Lung microvascular endothelial cell (primary cell): ENCODE data around the gene C2CD2L. TPM values are rescaled to one million over a fixed set of nuclear protein-coding genes. Genes with fewer than 3 reads are reported as not detected.
"Not testable (repeated sequence)": the region's sequence is repeated elsewhere in the genome, so short reads cannot be mapped to it uniquely, and the experiment has no call there.

ENCODE experiments used
- DNase-seq, 2 donors: peaks; one replicate each; pipeline versions ENCODE4 v3.0.0 to v3.0.0-alpha.2; 2010; ENCODE audit warnings: low read depth in 2 of 2
- total RNA-seq: library from RNA; depleted of rRNA; stranded (reverse); fragments of >200 nt; gene quantifications from 2 replicates; pipeline ENCODE4 v1.2.1, GENCODE V29; 2014

The C2CD2L gene
- total RNA-seq, 1 donor from 2014 or later = 2.8 TPM

GRCh38 chr11:119149018-119149785, 42.1 kb downstream of the C2CD2L start, which contains the start of gene ABCG4:
TSS of gene ABCG4 (plus strand) at chr11:119149052. CDS start at chr11:119149966, 914 bp downstream.
- DNase-seq = peak; percentile 18 to 20

GRCh38 chr11:119149786-119150275, 42.7 kb downstream of the C2CD2L start:
- DNase-seq = no peak

GRCh38 chr11:119152043-119152442, 44.9 kb downstream of the C2CD2L start:
- no peak for DNase-seq

- DNase-seq = no peak
Observed at GRCh38 chr11:119152604-119153003, 45.5 kb downstream of the C2CD2L start.

- DNase-seq = peak in 1 of 2 donors; percentile 13
Observed at GRCh38 chr11:119153049-119153818, 46.1 kb downstream of the C2CD2L start.

GRCh38 chr11:119154178-119154577, 47.0 kb downstream of the C2CD2L start:
- DNase-seq = no peak

- peak in 1 of 2 donors; percentile 28 for DNase-seq
Observed at GRCh38 chr11:119155733-119156492, 48.8 kb downstream of the C2CD2L start.

GRCh38 chr11:119156496-119156895, 49.4 kb downstream of the C2CD2L start:
- no peak for DNase-seq

GRCh38 chr11:119157063-119157462, 49.9 kb downstream of the C2CD2L start:
- peak in 1 of 2 donors; percentile 23 for DNase-seq

- DNase-seq = no peak
Observed at GRCh38 chr11:119158467-119158866, 51.3 kb downstream of the C2CD2L start.

- no peak for DNase-seq
Observed at GRCh38 chr11:119160151-119160550, 53.0 kb downstream of the C2CD2L start.

GRCh38 chr11:119161871-119162270, 54.7 kb downstream of the C2CD2L start:
- DNase-seq = no peak

- DNase-seq = peak; percentile 23 to 59
Observed at GRCh38 chr11:119166368-119167076, 59.4 kb downstream of the C2CD2L start.

GRCh38 chr11:119167077-119167458, 59.9 kb downstream of the C2CD2L start:
- DNase-seq = not testable (repeated sequence)

GRCh38 chr11:119167933-119168332, 60.8 kb downstream of the C2CD2L start:
- no peak for DNase-seq

Other genes with a start within 250 kb of the C2CD2L start
- gene CXCR5, start 223.5 kb upstream of the C2CD2L start, total RNA-seq = not detected in 2 replicates
- 4.6 and 5.9 TPM in 2 replicates for gene BCL9L, start 181.4 kb upstream of the C2CD2L start, total RNA-seq
- not detected in 2 replicates for gene UPK2, start 151.0 kb upstream of the C2CD2L start, total RNA-seq
- gene FOXR1, start 135.6 kb upstream of the C2CD2L start, total RNA-seq = not detected in 2 replicates
- 4.4 and 8.5 TPM in 2 replicates for gene CENATAC, start 109.2 kb upstream of the C2CD2L start, total RNA-seq
- gene RPS25, start 89.0 kb upstream of the C2CD2L start, total RNA-seq = 413 and 578 TPM in 2 replicates
- 73.2 and 89.8 TPM in 2 replicates for gene TRAPPC4, start 88.6 kb upstream of the C2CD2L start, total RNA-seq
- 9.9 and 10.2 TPM in 2 replicates for gene SLC37A4, start 76.5 kb upstream of the C2CD2L start, total RNA-seq
- gene HYOU1, start 50.1 kb upstream of the C2CD2L start, total RNA-seq = 118 and 150 TPM in 2 replicates
- 17.0 and 23.4 TPM in 2 replicates for gene VPS11, start 39.5 kb upstream of the C2CD2L start, total RNA-seq
- gene HMBS, start 22.5 kb upstream of the C2CD2L start, total RNA-seq = 3.0 and 4.6 TPM in 2 replicates
- 10.7 and 16.3 TPM in 2 replicates for gene DPAGT1, start 5.5 kb upstream of the C2CD2L start, total RNA-seq
- 9.4 and 11.7 TPM in 2 replicates for gene HINFP, start 14.2 kb downstream of the C2CD2L start, total RNA-seq
- gene ABCG4, start 41.7 kb downstream of the C2CD2L start, total RNA-seq = 0.22 TPM in 1 of 2 replicates, not detected in the other
- 9.8 and 11.1 TPM in 2 replicates for gene NLRX1, start 61.4 kb downstream of the C2CD2L start, total RNA-seq
- gene NHERF4, start 78.1 kb downstream of the C2CD2L start, total RNA-seq = not detected in 2 replicates
- gene CBL, start 99.0 kb downstream of the C2CD2L start, total RNA-seq = 6.2 and 7.8 TPM in 2 replicates
- 48.4 and 268 TPM in 2 replicates for gene MCAM, start 209.8 kb downstream of the C2CD2L start, total RNA-seq
- 2.6 and 2.8 TPM in 2 replicates for gene RNF26, start 227.2 kb downstream of the C2CD2L start, total RNA-seq
- 65.6 and 93.1 TPM in 2 replicates for gene C1QTNF5, start 233.5 kb downstream of the C2CD2L start, total RNA-seq
- gene MFRP, start 239.4 kb downstream of the C2CD2L start, total RNA-seq = under 0.01 TPM in 1 of 2 replicates, not detected in the other